ENCODE data around the gene RTTN. TPM values are rescaled to one million over a fixed set of nuclear protein-coding genes. Genes with fewer than 3 reads are reported as not detected.

RTTN gene
- total and polyA plus RNA-seq, 2 of the 4 experiments (the other 2 are of a cell fraction): 5.8 to 19.9 TPM

- no peaks in the 10 kb centered on the region for H3K9me1 ChIP-seq (ENCODE audit: insufficient read depth, low read length)
- no peak overlapping the region for H3K4ac ChIP-seq (ENCODE audit: low read depth, low read length)
- H2AK9ac ChIP-seq (replicated peaks; ENCODE audit: low read depth, low read length, poor library complexity): no peak overlapping the region
- no peak overlapping the region for H3K27ac ChIP-seq (ENCODE audit: insufficient read depth, low read length)
- H2BK120ac ChIP-seq (ENCODE audit: low read depth, low read length): no peak overlapping the region
- ChIA-PET POLR2A (ENCODE audit: unreplicated experiment) (no interaction called here), CTCF (no interaction called here)
- H3K79me1 ChIP-seq (ENCODE audit: low read depth in 1 of 2, low read length in 2 of 2): no peaks in the 10 kb centered on the region
- in situ Hi-C loops (cut with MboI; ENCODE audit: low sequenced_read_pairs) (no loop called here), intact Hi-C loops (cut with micrococcal nuclease) (no loop called here), dilution Hi-C loops (cut with HindIII; ENCODE audit: low sequenced_read_pairs, unreplicated experiment) (no loop called here)
- ATAC-seq (ENCODE audit: low read depth) (no peak), DNase-seq (no peak)
- H3K9ac ChIP-seq (ENCODE audit: low read depth, low read length): no peak overlapping the region
- H4K91ac ChIP-seq (ENCODE audit: insufficient read depth, low read depth, low read length): no peak overlapping the region
- BruUV-seq (replicated peaks): no TSS peak
- no CpG with 5 or more reads among the region's 4 CpGs for WGBS, 2 experiments (ENCODE audit: extremely low coverage in 2 of 2, insufficient read length in 1 of 2)
- H3K4me1 ChIP-seq (ENCODE audit: control insufficient read depth, insufficient read depth, low read length): peaks cover 2% of the 10 kb centered on the region; the same call in 1 of the 2 replicates
- H3K23ac ChIP-seq (ENCODE audit: low read depth, low read length): no peak overlapping the region
- no peak for TF ChIP-seq CHD1 (IDR thresholded peaks at IDR 0.05; ENCODE audit: low read depth, low read length)
- TF ChIP-seq NFE2L2 (IDR thresholded peaks at IDR 0.05; ENCODE audit: low read depth, low read length): no peak
- no peak for TF ChIP-seq SMC3 (IDR thresholded peaks at IDR 0.05; ENCODE audit: low read depth, low read length)
- TF ChIP-seq POLR2A (IDR thresholded peaks at IDR 0.05; ENCODE audit: low read depth, low read length): no peak
- TF ChIP-seq USF2 (IDR thresholded peaks at IDR 0.05; ENCODE audit: low read depth, low read length): no peak
- TF ChIP-seq MAFK (IDR thresholded peaks at IDR 0.05; ENCODE audit: low read depth, low read length): no peak
- no peak for TF ChIP-seq FOS (IDR thresholded peaks at IDR 0.05; ENCODE audit: low read depth, low read length)
- no peak overlapping the region for H2BK5ac ChIP-seq (ENCODE audit: low read depth, low read length, poor library complexity, severe bottlenecking)
- no peak overlapping the region for H2BK20ac ChIP-seq (ENCODE audit: low read depth, low read length)
- H4K8ac ChIP-seq (ENCODE audit: low read depth in 2 of 2, low read length in 2 of 2): no peak overlapping the region
- H3K4me2 ChIP-seq (ENCODE audit: low read depth, low read length): no peak overlapping the region
- no peak overlapping the region for H3K18ac ChIP-seq (ENCODE audit: low read depth, low read length)
- no peak overlapping the region for H2BK15ac ChIP-seq (ENCODE audit: low read depth, low read length)
- no peaks in the 10 kb centered on the region for H3K36me3 ChIP-seq (ENCODE audit: control insufficient read depth, insufficient read depth, low read length)
- H4K20me1 ChIP-seq (ENCODE audit: insufficient read depth, low read length): no peaks in the 10 kb centered on the region
- peaks cover 4% of the 10 kb centered on the region for H3K27me3 ChIP-seq (ENCODE audit: control insufficient read depth, insufficient read depth, low read length)
- no peak overlapping the region for H2AK5ac ChIP-seq (ENCODE audit: low read depth, low read length)
- H3K4me3 ChIP-seq (ENCODE audit: insufficient read depth, low read depth, low read length): no peak overlapping the region
- no peaks in the 10 kb centered on the region for H3K9me3 ChIP-seq (ENCODE audit: control insufficient read depth, insufficient read depth, low read length)
- no peak overlapping the region for H2AFZ ChIP-seq (replicated peaks; ENCODE audit: low read length, poor library complexity)
- no peak overlapping the region for H3K14ac ChIP-seq (replicated peaks; ENCODE audit: low read depth, low read length)
- H3K56ac ChIP-seq (ENCODE audit: extremely low read depth, insufficient read depth, low read length): no peak overlapping the region
- no peak overlapping the region for H4K5ac ChIP-seq (ENCODE audit: low read depth, low read length)
These were observed 14.2 kb upstream of the RTTN start for GRCh38 chr18:70219688-70220087.
